Rectal smooth muscle tissue (tissue), 1 donor: ENCODE measurements around the gene COLGALT1.

Experiments used
- H3K27ac ChIP-seq: one replicate; pipeline ENCODE4 v1.7.0; 2013; ENCODE audit warnings: low read depth, low read length, inconsistent platforms
- H3K27me3 ChIP-seq: one replicate; pipeline ENCODE4 v1.7.0; 2013; ENCODE audit warnings: low read length; ENCODE audit not compliant: control insufficient read depth, insufficient read depth
- H3K36me3 ChIP-seq: one replicate; pipeline ENCODE4 v1.7.0; 2013; ENCODE audit warnings: low read length; ENCODE audit not compliant: control insufficient read depth, insufficient read depth
- H3K4me1 ChIP-seq: one replicate; pipeline ENCODE4 v1.7.0; 2013; ENCODE audit warnings: low read length; ENCODE audit not compliant: control insufficient read depth, insufficient read depth
- H3K4me3 ChIP-seq: one replicate; pipeline ENCODE4 v1.7.0; 2013; ENCODE audit warnings: low read length
- H3K9ac ChIP-seq: one replicate; pipeline ENCODE4 v1.7.0; 2013; ENCODE audit warnings: low read length

The COLGALT1 gene

GRCh38 chr19:17607936-17608335 is 52.5 kb downstream of the COLGALT1 start:
- no peak overlapping the region for H3K27ac ChIP-seq
- H3K4me1 ChIP-seq: peaks cover 4% of the 10 kb centered on the region

GRCh38 chr19:17610384-17610783 is 54.9 kb downstream of the COLGALT1 start:
- Histone ChIP-seq H3K9ac (no peak overlapping the region), H3K27ac (no peak overlapping the region), H3K27me3 (peaks cover 6% of the 10 kb centered on the region), H3K4me1 (peaks cover 4% of the 10 kb centered on the region), H3K4me3 (no peak overlapping the region), H3K36me3 (no peaks in the 10 kb centered on the region)

More at GRCh38 chr19:17607936-17608335, 52.5 kb downstream of the COLGALT1 start:
- no peak overlapping the region for H3K4me3 ChIP-seq
- H3K36me3 ChIP-seq: no peaks in the 10 kb centered on the region
- H3K27me3 ChIP-seq: peaks cover 6% of the 10 kb centered on the region
- H3K9ac ChIP-seq: no peak overlapping the region

GRCh38 chr19:17611462-17612244 is 56.2 kb downstream of the COLGALT1 start:
- Histone ChIP-seq H3K4me1 (no peaks in the 10 kb centered on the region), H3K27me3 (peaks cover 6% of the 10 kb centered on the region), H3K36me3 (no peaks in the 10 kb centered on the region), H3K27ac (no peak overlapping the region), H3K4me3 (no peak overlapping the region), H3K9ac (no peak overlapping the region)

GRCh38 chr19:17614476-17614875 is 59.0 kb downstream of the COLGALT1 start:
- peaks cover 11% of the 10 kb centered on the region for H3K27me3 ChIP-seq
- H3K4me3 ChIP-seq: no peak overlapping the region
- no peaks in the 10 kb centered on the region for H3K36me3 ChIP-seq
- H3K27ac ChIP-seq: no peak overlapping the region
- no peak overlapping the region for H3K9ac ChIP-seq
- H3K4me1 ChIP-seq: no peaks in the 10 kb centered on the region

GRCh38 chr19:17615889-17616685 is 60.6 kb downstream of the COLGALT1 start:
- Histone ChIP-seq H3K27ac (no peak overlapping the region), H3K9ac (no peak overlapping the region), H3K4me3 (no peak overlapping the region), H3K36me3 (no peaks in the 10 kb centered on the region), H3K4me1 (no peaks in the 10 kb centered on the region), H3K27me3 (peaks cover 11% of the 10 kb centered on the region)

- no peaks in the 10 kb centered on the region for H3K36me3 ChIP-seq
- no peak overlapping the region for H3K9ac ChIP-seq
- no peak overlapping the region for H3K4me3 ChIP-seq
- H3K27ac ChIP-seq: no peak overlapping the region
- peaks cover 11% of the 10 kb centered on the region for H3K27me3 ChIP-seq
- H3K4me1 ChIP-seq: no peaks in the 10 kb centered on the region
Observed at GRCh38 chr19:17616686-17616960, 61.2 kb downstream of the COLGALT1 start.

GRCh38 chr19:17616961-17617806 is 61.7 kb downstream of the COLGALT1 start:
- Histone ChIP-seq H3K27ac (no peak overlapping the region), H3K36me3 (no peaks in the 10 kb centered on the region), H3K4me1 (no peaks in the 10 kb centered on the region), H3K4me3 (no peak overlapping the region), H3K27me3 (peaks cover 11% of the 10 kb centered on the region), H3K9ac (no peak overlapping the region)

GRCh38 chr19:17617807-17618192 is 62.4 kb downstream of the COLGALT1 start:
- Histone ChIP-seq H3K9ac (no peak overlapping the region), H3K4me3 (no peak overlapping the region), H3K27ac (no peak overlapping the region), H3K27me3 (peaks cover 11% of the 10 kb centered on the region), H3K36me3 (no peaks in the 10 kb centered on the region), H3K4me1 (no peaks in the 10 kb centered on the region)

GRCh38 chr19:17618281-17618903 is 62.9 kb downstream of the COLGALT1 start:
- Histone ChIP-seq H3K4me1 (no peaks in the 10 kb centered on the region), H3K36me3 (no peaks in the 10 kb centered on the region), H3K27me3 (peaks cover 11% of the 10 kb centered on the region), H3K27ac (no peak overlapping the region), H3K4me3 (no peak overlapping the region), H3K9ac (no peak overlapping the region)

- H3K9ac ChIP-seq: no peak overlapping the region
- peaks cover 11% of the 10 kb centered on the region for H3K27me3 ChIP-seq
- no peak overlapping the region for H3K27ac ChIP-seq
- H3K4me3 ChIP-seq: no peak overlapping the region
- no peaks in the 10 kb centered on the region for H3K4me1 ChIP-seq
- no peaks in the 10 kb centered on the region for H3K36me3 ChIP-seq
Observed at GRCh38 chr19:17618936-17619335, 63.5 kb downstream of the COLGALT1 start.

GRCh38 chr19:17620696-17621095 is 65.2 kb downstream of the COLGALT1 start:
- H3K4me3 ChIP-seq: no peak overlapping the region
- peaks cover 8% of the 10 kb centered on the region for H3K27me3 ChIP-seq
- H3K27ac ChIP-seq: no peak overlapping the region
- H3K36me3 ChIP-seq: no peaks in the 10 kb centered on the region
- no peaks in the 10 kb centered on the region for H3K4me1 ChIP-seq
- H3K9ac ChIP-seq: no peak overlapping the region
